HCT116 (cell line): ENCODE data around the gene CLEC3B. TPM values are rescaled to one million over a fixed set of nuclear protein-coding genes. Genes with fewer than 3 reads are reported as not detected.

Source experiments
- ATAC-seq: fragments of 200-7000 bp; cut with Tn5 transposase; 2 replicates; pipeline ENCODE4 v1.9.1; 2020; ENCODE audit warnings: mild to moderate bottlenecking, moderate library complexity
- BruUV-seq: library from RNA; stranded (reverse); fragments of 400-500 nt; replicated peaks from 2 replicates; lab custom pipeline; 2021; lab: Mats Ljungman, UMichigan
- CTCF ChIA-PET: fragments of 300-600 bp; sonication (Branson Sonifier 250); formaldehyde crosslinking; loops from one replicate; lab custom pipeline; 2021; ENCODE audit warnings: antibody characterized with exemption; lab: Charles Lee
- POLR2A ChIA-PET: fragments of 300-600, 350-600 bp; sonication (Branson Sonifier 250); formaldehyde crosslinking; loops from one replicate; lab custom pipeline; 2021; ENCODE audit warnings: antibody characterized with exemption; lab: Charles Lee
- RAD21 ChIA-PET, 2 experiments: fragments of 300-600 bp; sonication (Branson Sonifier 250); formaldehyde crosslinking; loops; one replicate each; lab custom pipeline; 2023; ENCODE audit warnings: low total read pairs in 2 of 2; ENCODE audit not compliant: uncharacterized antibody in 2 of 2, unreplicated experiment in 2 of 2, low non-redundant PET in 1 of 2; lab: Charles Lee
- DNase-seq: peaks from one replicate; pipeline ENCODE4 v3.0.0-alpha.2; 2010; ENCODE audit warnings: low read depth, low spot score
- H2AFZ ChIP-seq: fragments of 200-600 bp; shearing (Covaris generic), sonication (generic); 2 replicates; pipeline ENCODE4 v1.6.1; 2017; ENCODE audit warnings: low read depth, mixed run types, mixed read lengths, antibody characterized with exemption, low read length; ENCODE audit not compliant: poor library complexity, severe bottlenecking
- H3K27ac ChIP-seq: 2 replicates; pipeline ENCODE4 v1.5.1; 2012; ENCODE audit warnings: low read depth, low read length
- H3K27me3 ChIP-seq: fragments of 200-600 bp; sonication (generic); 2 replicates; pipeline ENCODE4 v1.6.1; 2016; ENCODE audit warnings: mixed run types, low read length, mixed read lengths; ENCODE audit not compliant: insufficient read depth
- H3K36me3 ChIP-seq, 2 experiments: fragments of 200-500 bp in 1 of 2; fragments of 200-600 bp in 1 of 2; sonication (Bioruptor generic) in 1 of 2; sonication (generic) in 1 of 2; 2 replicates each; pipeline versions ENCODE4 v1.5.1 to v1.6.1; 2014 to 2016; ENCODE audit warnings: low read length in 2 of 2, inconsistent platforms in 1 of 2, mixed read lengths in 1 of 2, mixed run types in 1 of 2; ENCODE audit not compliant: insufficient read depth in 2 of 2, control insufficient read depth in 1 of 2
- H3K4me1 ChIP-seq, 2 experiments: fragments of 200-600 bp in 1 of 2; sonication (generic) in 1 of 2; 2 replicates each; pipeline versions ENCODE4 v1.5.1 to v1.6.1; 2012 to 2017; ENCODE audit warnings: low read length in 2 of 2, inconsistent platforms in 1 of 2, mild to moderate bottlenecking in 1 of 2, mixed read lengths in 1 of 2, mixed run types in 1 of 2, moderate library complexity in 1 of 2; ENCODE audit not compliant: insufficient read depth in 2 of 2, control insufficient read depth in 1 of 2
- H3K4me2 ChIP-seq: fragments of 200-600 bp; sonication (generic); 2 replicates; pipeline ENCODE4 v1.6.1; 2017; ENCODE audit warnings: mixed run types, low read length, mixed read lengths
- H3K4me3 ChIP-seq, 2 experiments: fragments of 200-600 bp in 1 of 2; sonication (generic) in 1 of 2; replicated peaks in 1 of 2; 2 replicates each; pipeline ENCODE4 v1.5.1; 2011 to 2016; ENCODE audit warnings: low read length in 2 of 2, control low read depth in 1 of 2, low read depth in 1 of 2, mild to moderate bottlenecking in 1 of 2, mixed read lengths in 1 of 2, mixed run types in 1 of 2
- H3K79me2 ChIP-seq: fragments of 200-600 bp; sonication (generic); 2 replicates; pipeline ENCODE4 v1.6.1; 2017; ENCODE audit warnings: mild to moderate bottlenecking, mixed run types, low read length, moderate library complexity, mixed read lengths; ENCODE audit not compliant: insufficient read depth
- H3K9ac ChIP-seq: fragments of 200-600 bp; sonication (generic); 2 replicates; pipeline ENCODE4 v1.6.1; 2016; ENCODE audit warnings: low read length, mixed read lengths
- H3K9me2 ChIP-seq: fragments of 200-600 bp; sonication (generic), shearing (Covaris generic); 2 replicates; pipeline ENCODE4 v1.6.1; 2017; ENCODE audit warnings: mixed run types, mild to moderate bottlenecking, moderate library complexity; ENCODE audit not compliant: insufficient read depth
- H3K9me3 ChIP-seq, 2 experiments: fragments of 200-500 bp in 1 of 2; fragments of 200-600 bp in 1 of 2; sonication (Bioruptor generic) in 1 of 2; sonication (generic) in 1 of 2; 2 replicates each; pipeline ENCODE4 v1.6.1; 2014 to 2017; ENCODE audit warnings: low read length in 2 of 2, mixed read lengths in 2 of 2, inconsistent platforms in 1 of 2, low read depth in 1 of 2, mild to moderate bottlenecking in 1 of 2, mixed run types in 1 of 2, moderate library complexity in 1 of 2; ENCODE audit not compliant: control insufficient read depth in 1 of 2, insufficient read depth in 1 of 2
- H4K20me1 ChIP-seq: fragments of 200-600 bp; sonication (generic), shearing (Covaris generic); 2 replicates; pipeline ENCODE4 v1.6.1; 2017; ENCODE audit warnings: mixed run types, mild to moderate bottlenecking, moderate library complexity; ENCODE audit not compliant: insufficient read depth
- ATF3 ChIP-seq: IDR thresholded peaks from 2 replicates; pipeline ENCODE4 v1.6.1; 2012
- CEBPB ChIP-seq: IDR thresholded peaks from 2 replicates; pipeline ENCODE4 v1.6.1; 2012; ENCODE audit warnings: low read depth
- EGR1 ChIP-seq: IDR thresholded peaks from 2 replicates; pipeline ENCODE4 v1.6.1; 2012; ENCODE audit warnings: low read depth
- ELF1 ChIP-seq: IDR thresholded peaks from 2 replicates; pipeline ENCODE4 v1.6.1; 2012; ENCODE audit warnings: low read depth, borderline replicate concordance
- JUND ChIP-seq: IDR thresholded peaks from 2 replicates; pipeline ENCODE4 v1.6.1; 2012
- RAD21 ChIP-seq: IDR thresholded peaks from 2 replicates; pipeline ENCODE4 v1.6.1; 2012; ENCODE audit warnings: low read depth, mild to moderate bottlenecking
- TCF7L2 ChIP-seq: IDR thresholded peaks from 2 replicates; pipeline ENCODE4 v1.7.0; 2011; ENCODE audit warnings: borderline replicate concordance, inconsistent platforms; ENCODE audit not compliant: insufficient read depth, insufficient read length; ENCODE audit errors: extremely low read depth
- intact Hi-C: fragments of 100-400 bp; cut with micrococcal nuclease; formaldehyde crosslinking; loops from 2 replicates; pipeline ENCODE4 v1.10.0; 2022
- total RNA-seq: library from RNA; stranded (reverse); gene quantifications from one replicate; pipeline ENCODE4 v1.2.1, GENCODE V29; 2021; ENCODE audit not compliant: unreplicated experiment

The CLEC3B gene
- total RNA-seq, 1 experiment from 2014 or later, result 0.57 TPM

- BruUV-seq, result no TSS peak
- Histone ChIP-seq H2AFZ (no peak overlapping the region), H4K20me1 (peaks cover 7% of the 10 kb centered on the region; the same call in 1 of the 2 replicates), H3K27ac (no peak overlapping the region), H3K9me2 (no peaks in the 10 kb centered on the region), H3K4me2 (no peak overlapping the region), H3K36me3 (peaks cover 2 to 30% of the 10 kb centered on the region in 2 experiments; a peak in 2 of 4 replicates), H3K9me3 (no peaks in the 10 kb centered on the region), H3K27me3 (no peaks in the 10 kb centered on the region), H3K4me3 (no peak overlapping the region), H3K4me1 (peaks cover 16 to 30% of the 10 kb centered on the region in 2 experiments), H3K9ac (no peak overlapping the region), H3K79me2 (peaks cover 85% of the 10 kb centered on the region)
- DNase-seq, result no peak
- POLR2A ChIA-PET, result no interaction called here
- intact Hi-C loops, result loop anchor here (10.0 kb wide), 1 partner anchor 455 kb away; no protein-coding TSS in a partner anchor
- CTCF ChIA-PET, result no interaction called here
- RAD21 ChIA-PET, result no interaction called here
- ATAC-seq, result no peak
- TF ChIP-seq TCF7L2 (no peak), EGR1 (no peak)
Measured at GRCh38 chr3:44989636-44990373, 36.3 kb upstream of the CLEC3B start.

GRCh38 chr3:44991326-44991725, 34.8 kb upstream of the CLEC3B start:
- H3K4me3 ChIP-seq, result no peak overlapping the region
- peaks cover 4 to 30% of the 10 kb centered on the region in 2 experiments; a peak in 3 of 4 replicates for H3K36me3 ChIP-seq
- no TSS peak for BruUV-seq
- H3K9me3 ChIP-seq, result no peaks in the 10 kb centered on the region
- no peaks in the 10 kb centered on the region for H3K27me3 ChIP-seq
- TF ChIP-seq JUND (no peak), RAD21 (no peak), CEBPB (no peak), ELF1 (no peak), ATF3 (no peak)
- ATAC-seq (no peak), DNase-seq (no peak)
- no peak overlapping the region for H3K4me2 ChIP-seq
- H2AFZ ChIP-seq, result no peak overlapping the region
- ChIA-PET RAD21 (no interaction called here), POLR2A (no interaction called here), CTCF (interaction anchor here (0.6 to 1.4 kb wide), 2 partner anchors 18 to 84 kb away, joined by 3 read pairs; no protein-coding TSS in a partner anchor)
- peaks cover 90% of the 10 kb centered on the region for H3K79me2 ChIP-seq
- peaks cover 5% of the 10 kb centered on the region; the same call in 1 of the 2 replicates for H4K20me1 ChIP-seq
- intact Hi-C loops, result loop anchor here (10.0 kb wide), 1 partner anchor 457 kb away; no protein-coding TSS in a partner anchor
- H3K9me2 ChIP-seq, result no peaks in the 10 kb centered on the region
- no peak overlapping the region for H3K27ac ChIP-seq
- H3K4me1 ChIP-seq, result peaks cover 26 to 30% of the 10 kb centered on the region in 2 experiments
- no peak overlapping the region for H3K9ac ChIP-seq
